Ectodermal cell (in vitro differentiated cells): ENCODE measurements around the gene MAGI1.

Source experiments
- H3K27ac ChIP-seq: 2 replicates; pipeline ENCODE4 v1.7.0; 2013; ENCODE audit warnings: mild to moderate bottlenecking, low read depth, low read length; ENCODE audit not compliant: insufficient read depth, poor library complexity, severe bottlenecking
- H3K27me3 ChIP-seq: 2 replicates; pipeline ENCODE4 v1.7.0; 2013; ENCODE audit warnings: mild to moderate bottlenecking, low read length; ENCODE audit not compliant: insufficient read depth, control insufficient read depth, poor library complexity, severe bottlenecking
- H3K36me3 ChIP-seq: one replicate; pipeline ENCODE4 v1.7.0; 2013; ENCODE audit warnings: low read length; ENCODE audit not compliant: control insufficient read depth, insufficient read depth
- H3K4me1 ChIP-seq: one replicate; pipeline ENCODE4 v1.7.0; 2013; ENCODE audit warnings: low read length; ENCODE audit not compliant: control insufficient read depth, insufficient read depth
- H3K4me3 ChIP-seq: 2 replicates; pipeline ENCODE4 v1.7.0; 2013; ENCODE audit warnings: low read depth, low read length, control low read depth; ENCODE audit not compliant: insufficient read depth
- H3K9me3 ChIP-seq: 2 replicates; pipeline ENCODE4 v1.7.0; 2013; ENCODE audit warnings: mild to moderate bottlenecking, low read length, moderate library complexity; ENCODE audit not compliant: control insufficient read depth
- WGBS, 2 experiments: methylation state at CpG; one replicate each; pipeline ENCODE4 v1.1.7; 2013; ENCODE audit warnings: missing lambda C conversion rate in 2 of 2; 5-methylcytosine and 5-hydroxymethylcytosine counted together

The MAGI1 gene

DNA sequence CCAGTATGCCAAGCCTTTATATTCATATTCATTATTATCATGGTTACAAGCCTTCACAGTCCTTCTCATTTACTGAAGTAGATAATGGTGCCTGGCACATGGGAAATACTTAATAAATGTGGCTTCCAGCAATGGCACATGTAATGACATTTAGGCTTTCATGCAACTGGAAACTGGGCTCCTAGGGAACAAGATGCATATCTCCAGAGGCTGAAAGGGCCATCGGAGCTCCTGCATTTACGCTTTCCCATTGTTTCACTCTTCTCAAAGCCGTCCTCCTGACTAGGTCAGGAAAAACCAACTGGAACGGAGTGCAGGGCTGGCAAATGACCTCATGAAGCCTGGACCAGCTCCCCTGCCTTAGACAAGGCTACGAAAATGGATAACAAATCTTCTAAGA, 474.9 kb downstream of the MAGI1 start:
- H3K9me3 ChIP-seq, result no peaks in the 10 kb centered on the region
- 72 to 77% methylated on average over 5 of the region's 5 CpGs for WGBS, 2 experiments
- H3K4me3 ChIP-seq, result no peak overlapping the region
- no peaks in the 10 kb centered on the region for H3K36me3 ChIP-seq
- H3K27ac ChIP-seq, result no peak overlapping the region
- H3K27me3 ChIP-seq, result no peaks in the 10 kb centered on the region
- H3K4me1 ChIP-seq, result peaks cover 8% of the 10 kb centered on the region

GRCh38 chr3:65562447-65562846, 476.3 kb downstream of the MAGI1 start:
- Histone ChIP-seq H3K27ac (no peak overlapping the region), H3K27me3 (no peaks in the 10 kb centered on the region), H3K4me1 (peaks cover 13% of the 10 kb centered on the region), H3K4me3 (no peak overlapping the region), H3K36me3 (no peaks in the 10 kb centered on the region), H3K9me3 (no peaks in the 10 kb centered on the region)
- WGBS, 2 experiments, result 94 to 100% methylated on average over 1 of the region's 2 CpGs

DNA sequence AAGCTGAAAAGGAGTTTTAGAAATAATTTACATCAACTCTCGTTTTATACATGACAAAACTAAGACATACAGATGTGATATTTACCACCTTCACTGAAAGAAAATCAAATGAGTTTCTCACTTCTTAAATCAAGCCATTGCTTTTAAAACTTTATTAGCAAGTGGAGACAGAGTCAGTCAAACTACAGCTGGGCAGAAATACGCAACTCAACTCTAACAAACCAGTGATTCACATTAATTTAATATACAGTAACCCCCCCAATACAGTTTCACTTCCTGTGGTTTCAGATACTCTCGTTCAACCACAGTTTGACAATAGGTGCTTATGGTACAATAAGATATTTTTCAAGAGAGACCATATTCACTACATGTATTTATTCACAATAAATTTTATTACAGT, 477.1 kb downstream of the MAGI1 start:
- Histone ChIP-seq H3K4me1 (peaks cover 13% of the 10 kb centered on the region), H3K4me3 (no peak overlapping the region), H3K36me3 (no peaks in the 10 kb centered on the region), H3K9me3 (no peaks in the 10 kb centered on the region), H3K27me3 (no peaks in the 10 kb centered on the region), H3K27ac (no peak overlapping the region)
- WGBS, 2 experiments, result 94 to 97% methylated on average over 2 to 3 of the region's 3 CpGs

DNA sequence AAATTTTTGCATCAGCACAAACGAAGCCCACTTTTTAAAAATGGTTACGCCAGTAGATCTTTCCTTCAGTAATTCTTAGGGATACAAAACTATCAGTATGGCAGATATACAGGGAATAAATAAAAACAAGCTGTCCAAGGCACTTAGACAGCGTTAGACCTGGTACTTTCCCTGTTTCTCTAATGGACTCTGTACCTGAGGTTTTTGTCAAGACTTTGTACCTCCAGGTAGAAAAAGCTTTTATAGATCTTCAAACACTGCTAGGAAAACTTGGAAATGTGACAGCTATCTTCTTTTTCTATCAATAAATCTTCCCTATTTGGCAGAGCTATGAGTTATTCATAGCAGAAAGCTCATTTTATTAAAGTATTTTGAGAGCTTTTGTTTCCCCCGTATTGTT, 477.8 kb downstream of the MAGI1 start:
- Histone ChIP-seq H3K4me1 (peaks cover 13% of the 10 kb centered on the region), H3K27me3 (no peaks in the 10 kb centered on the region), H3K9me3 (no peaks in the 10 kb centered on the region), H3K36me3 (no peaks in the 10 kb centered on the region), H3K4me3 (no peak overlapping the region), H3K27ac (no peak overlapping the region)
- 93 to 98% methylated on average over 3 to 4 of the region's 4 CpGs for WGBS, 2 experiments

DNA sequence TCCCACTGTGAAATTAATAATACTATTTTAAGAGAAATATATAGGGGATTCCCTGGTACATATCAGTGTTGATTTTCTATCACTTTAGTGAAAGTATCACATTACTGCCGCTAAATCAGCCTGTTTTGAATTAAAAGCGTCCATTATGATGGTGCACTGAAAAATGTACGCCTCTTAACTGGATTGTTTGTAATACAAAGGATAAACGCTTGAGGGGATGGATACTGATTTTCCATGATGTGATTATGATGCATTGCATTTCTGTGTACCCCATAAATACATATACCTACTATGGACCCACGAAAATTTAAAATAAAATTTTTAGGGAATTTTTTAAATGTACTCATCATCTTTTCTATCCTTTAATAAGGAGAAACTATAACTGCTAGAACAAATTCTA, 478.6 kb downstream of the MAGI1 start:
- Histone ChIP-seq H3K9me3 (no peaks in the 10 kb centered on the region), H3K36me3 (no peaks in the 10 kb centered on the region), H3K4me3 (no peak overlapping the region), H3K27me3 (no peaks in the 10 kb centered on the region), H3K27ac (no peak overlapping the region), H3K4me1 (peaks cover 13% of the 10 kb centered on the region)
- WGBS, 2 experiments, result 96 to 100% methylated on average over 3 of the region's 5 CpGs

DNA sequence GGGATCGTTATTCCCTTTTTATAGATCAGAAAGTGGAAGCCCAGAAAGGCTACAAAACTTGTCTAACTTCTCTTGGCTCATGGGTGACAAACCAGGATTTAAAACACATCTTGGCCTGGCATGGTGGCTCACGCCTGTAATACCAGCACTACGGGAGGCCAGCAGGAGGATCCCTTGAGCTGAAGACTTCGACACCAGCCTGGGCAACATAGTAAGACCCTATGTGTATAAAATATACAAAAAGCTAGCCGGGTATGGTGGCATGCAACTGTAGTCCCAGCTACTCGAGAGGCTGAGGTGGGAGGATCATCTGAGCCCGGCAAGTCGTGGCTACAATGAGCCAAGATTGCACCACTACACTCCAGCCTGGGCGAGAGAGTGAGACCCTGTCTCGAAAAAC, 479.1 kb downstream of the MAGI1 start:
- Histone ChIP-seq H3K27me3 (no peaks in the 10 kb centered on the region), H3K27ac (no peak overlapping the region), H3K36me3 (no peaks in the 10 kb centered on the region), H3K4me1 (peaks cover 13% of the 10 kb centered on the region), H3K9me3 (no peaks in the 10 kb centered on the region), H3K4me3 (no peak overlapping the region)
- 93 to 95% methylated on average over 10 of the region's 10 CpGs for WGBS, 2 experiments

DNA sequence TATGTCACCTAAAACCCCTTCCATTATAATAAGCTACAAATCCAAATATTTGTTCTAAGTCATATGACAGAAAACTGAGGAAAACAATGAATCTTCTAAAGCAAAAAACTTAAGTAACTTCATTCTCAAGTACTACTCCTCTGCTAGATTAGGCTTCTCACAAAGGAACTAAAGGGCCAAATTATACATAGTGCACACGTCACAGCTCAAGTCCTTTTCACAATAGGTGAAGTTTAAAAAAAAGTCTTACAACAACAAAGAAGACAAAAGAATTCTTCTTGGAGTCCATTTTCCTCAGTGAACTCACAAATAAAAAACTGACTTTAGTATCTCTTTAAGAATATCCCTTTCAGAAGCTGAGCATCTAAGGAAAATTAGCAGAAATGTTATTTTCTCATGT, 479.9 kb downstream of the MAGI1 start:
- Histone ChIP-seq H3K9me3 (no peaks in the 10 kb centered on the region), H3K27ac (no peak overlapping the region), H3K36me3 (no peaks in the 10 kb centered on the region), H3K4me1 (peaks cover 10% of the 10 kb centered on the region), H3K4me3 (no peak overlapping the region), H3K27me3 (no peaks in the 10 kb centered on the region)
- WGBS, 2 experiments, result 29 to 50% methylated on average over 1 of the region's 1 CpG

- peaks cover 9% of the 10 kb centered on the region for H3K4me1 ChIP-seq
- H3K9me3 ChIP-seq, result no peaks in the 10 kb centered on the region
- no peaks in the 10 kb centered on the region for H3K36me3 ChIP-seq
- H3K27me3 ChIP-seq, result no peaks in the 10 kb centered on the region
- no peak overlapping the region for H3K27ac ChIP-seq
- H3K4me3 ChIP-seq, result no peak overlapping the region
- 91 to 93% methylated on average over 6 of the region's 6 CpGs for WGBS, 2 experiments
These were observed 480.7 kb downstream of the MAGI1 start for GRCh38 chr3:65557899-65558564.

- Histone ChIP-seq H3K9me3 (no peaks in the 10 kb centered on the region), H3K27me3 (no peaks in the 10 kb centered on the region), H3K36me3 (no peaks in the 10 kb centered on the region), H3K4me3 (no peak overlapping the region), H3K27ac (no peak overlapping the region), H3K4me1 (peaks cover 12% of the 10 kb centered on the region)
- 90 to 92% methylated on average over 5 of the region's 5 CpGs for WGBS, 2 experiments
These were observed 481.7 kb downstream of the MAGI1 start for GRCh38 chr3:65556934-65557577.

DNA sequence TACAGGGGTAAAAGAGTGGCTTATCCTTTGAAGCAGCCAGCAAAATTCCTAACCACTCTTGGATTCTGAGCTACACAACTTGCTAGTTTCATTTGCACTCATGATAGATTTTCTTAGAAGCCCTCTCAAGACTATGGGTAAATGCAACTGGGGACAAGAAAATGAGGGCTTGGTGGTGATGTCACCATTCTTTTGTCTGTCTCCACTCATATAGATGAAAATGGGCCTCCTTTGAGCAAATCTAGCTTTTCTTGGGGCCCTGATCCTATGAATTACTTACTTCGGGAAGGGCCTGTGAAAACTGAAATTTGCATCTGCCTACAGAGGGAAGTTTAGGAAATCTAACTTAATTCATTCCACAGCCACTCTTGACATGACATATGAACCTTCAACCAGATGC, 486.3 kb downstream of the MAGI1 start:
- H3K4me3 ChIP-seq, result no peak overlapping the region
- no peaks in the 10 kb centered on the region for H3K9me3 ChIP-seq
- H3K27ac ChIP-seq, result no peak overlapping the region
- WGBS, 2 experiments, result 83 to 85% methylated on average over 1 of the region's 1 CpG
- no peaks in the 10 kb centered on the region for H3K36me3 ChIP-seq
- H3K4me1 ChIP-seq, result peaks cover 6% of the 10 kb centered on the region
- H3K27me3 ChIP-seq, result peaks cover 18% of the 10 kb centered on the region
